Stimulated activated CD8-positive, alpha-beta memory T cell treated with anti-CD3 and anti-CD28 coated beads, Interleukin-2, amount 100 ng/mL, for 1 hour (primary cell): Measurements from ENCODE around the gene MAGOHB.
"Not testable (repeated sequence)": the region's sequence is repeated elsewhere in the genome, so short reads cannot be mapped to it uniquely, and the experiment has no call there.

Experiments used
- DNase-seq, 2 donors: peaks; one replicate each; pipeline ENCODE4 v3.0.0-alpha.2; 2020; ENCODE audit warnings: low read depth in 2 of 2

The MAGOHB gene

GRCh38 chr12:10612984-10613348 lies 443 bp downstream of the MAGOHB start:
- no peak for DNase-seq

- no peak for DNase-seq
Measured at GRCh38 chr12:10612110-10612509, 1.3 kb downstream of the MAGOHB start.

- DNase-seq, result not testable (repeated sequence)
Measured at GRCh38 chr12:10611258-10611657, 2.2 kb downstream of the MAGOHB start.

DNA sequence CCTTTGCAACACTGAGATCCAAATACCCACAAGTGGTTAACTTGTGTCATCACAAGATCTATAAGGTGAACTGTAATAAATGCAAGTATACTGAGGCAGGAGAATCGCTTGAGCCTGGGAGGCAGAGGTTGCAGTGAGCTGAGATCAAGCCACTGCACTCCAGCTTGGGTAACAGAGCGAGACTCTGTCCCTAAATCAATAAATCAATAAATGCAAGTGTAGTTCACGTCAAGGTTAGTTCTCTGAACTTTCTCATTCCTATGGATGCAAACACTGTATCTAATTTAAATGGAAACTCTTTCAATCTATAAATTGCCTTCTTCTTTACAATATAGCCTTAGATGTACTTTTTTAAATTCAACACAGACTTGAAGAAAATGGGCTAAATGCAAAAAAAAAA lies 3.2 kb downstream of the MAGOHB start:
- no peak for DNase-seq

DNA sequence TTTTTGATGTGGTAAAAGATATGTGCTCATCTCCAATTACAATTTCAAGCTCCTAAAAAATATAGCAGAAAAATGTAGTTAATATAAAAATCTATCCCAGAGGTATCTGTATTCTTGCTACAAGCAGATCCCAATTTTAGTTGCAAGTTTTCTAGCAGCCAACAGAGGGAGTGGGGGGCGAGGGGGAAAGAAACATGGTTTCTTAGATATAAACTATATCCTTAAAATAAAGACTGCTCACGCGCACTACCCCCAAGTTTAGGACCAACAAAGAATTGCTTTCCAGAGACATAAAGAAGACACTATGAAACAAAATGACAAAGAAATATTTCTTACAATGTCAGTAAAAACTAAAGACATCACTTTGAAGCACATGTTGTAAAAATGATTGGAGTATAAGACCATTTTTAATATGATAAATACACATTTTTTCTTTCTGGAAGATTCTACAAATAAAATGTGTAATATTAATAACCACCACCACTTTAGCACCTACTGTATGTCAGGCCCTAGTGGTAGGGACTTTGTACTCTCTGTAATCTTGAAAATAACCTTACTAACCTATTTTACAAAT lies 5.4 kb downstream of the MAGOHB start:
- no peak for DNase-seq

- no peak for DNase-seq
Measured at GRCh38 chr12:10601860-10602259, 11.5 kb downstream of the MAGOHB start.

DNA sequence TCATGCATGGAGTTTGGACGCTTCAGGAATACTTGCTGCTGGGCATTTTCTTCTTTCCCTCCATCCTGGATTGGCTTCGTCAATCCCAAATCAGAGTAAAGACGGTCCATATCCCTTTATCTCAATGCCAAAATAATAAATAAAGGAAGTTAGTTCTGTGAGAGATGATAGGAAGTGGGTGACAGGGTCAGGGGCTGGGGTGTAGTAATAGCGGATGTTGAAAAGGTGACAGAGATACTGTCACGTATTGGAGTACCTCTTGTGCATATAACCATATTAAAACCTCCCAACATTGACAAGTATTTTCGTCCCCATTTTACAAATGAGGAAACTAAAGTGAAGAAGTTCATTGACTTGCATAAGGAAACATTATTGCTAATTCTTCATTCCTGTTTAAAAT lies 12.4 kb downstream of the MAGOHB start:
- DNase-seq, result no peak

DNA sequence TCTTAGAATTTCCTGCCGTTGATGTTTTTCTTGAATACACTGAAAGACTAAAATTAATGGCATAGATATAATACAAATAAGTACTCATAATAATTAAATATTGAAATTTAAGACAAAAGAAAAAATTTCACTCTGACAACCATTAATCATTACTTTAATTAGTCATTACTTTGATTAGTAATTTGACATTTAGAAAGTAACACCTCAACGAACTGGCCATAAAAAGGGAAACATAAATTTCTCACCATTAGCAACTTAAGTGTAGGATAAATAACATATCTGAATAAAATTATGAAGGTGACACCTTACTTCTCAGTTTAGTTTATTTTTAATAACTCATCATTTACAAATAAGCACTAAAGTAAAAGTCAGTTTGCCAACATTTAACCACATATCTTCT lies 17.5 kb downstream of the MAGOHB start:
- DNase-seq, result no peak

DNA sequence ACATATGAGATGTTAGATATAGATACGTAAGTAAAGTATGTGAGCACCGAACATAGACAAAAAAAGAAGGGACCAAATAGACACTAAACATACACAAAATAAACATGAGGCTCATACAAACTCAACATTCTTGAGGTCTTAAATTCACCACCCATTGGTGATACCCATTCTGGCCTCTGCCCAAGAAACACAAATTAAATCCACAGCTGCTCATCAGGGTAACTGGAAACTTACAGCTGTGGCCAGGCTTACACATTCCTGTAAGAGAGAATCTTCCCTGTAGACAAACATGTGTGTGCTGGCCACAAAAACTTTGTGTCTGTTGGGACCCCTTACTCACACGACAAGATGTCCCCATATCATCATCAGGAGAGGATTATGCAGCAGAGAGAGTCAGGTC lies 22.4 kb downstream of the MAGOHB start:
- DNase-seq, result no peak

- no peak for DNase-seq
Measured at GRCh38 chr12:10584415-10584814, 29.0 kb downstream of the MAGOHB start.

- no peak for DNase-seq
Measured at GRCh38 chr12:10582704-10583103, 30.7 kb downstream of the MAGOHB start.

- not testable (repeated sequence) for DNase-seq
Measured at GRCh38 chr12:10582133-10582532, 31.3 kb downstream of the MAGOHB start.

DNA sequence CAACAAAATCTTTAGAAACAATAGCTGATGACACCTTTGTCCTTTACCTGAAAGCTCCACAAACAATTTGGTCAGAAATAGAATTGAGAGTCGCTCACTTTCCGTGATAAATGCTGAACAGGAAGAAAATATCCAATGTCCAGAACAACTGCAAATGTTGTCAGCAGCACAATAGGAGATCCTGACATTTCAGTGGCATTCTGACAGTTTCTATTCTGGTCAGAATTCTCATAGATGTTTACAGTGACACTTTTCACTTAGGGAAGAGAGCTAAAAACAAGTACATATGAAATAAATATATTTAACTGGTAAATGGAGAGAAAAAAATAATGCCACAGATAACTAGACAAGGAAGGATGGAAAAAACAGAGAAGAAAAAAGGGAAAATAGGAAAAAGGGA lies 39.1 kb downstream of the MAGOHB start:
- no peak for DNase-seq

- DNase-seq, result not testable (repeated sequence)
Measured at GRCh38 chr12:10572021-10572490, 41.4 kb downstream of the MAGOHB start.

DNA sequence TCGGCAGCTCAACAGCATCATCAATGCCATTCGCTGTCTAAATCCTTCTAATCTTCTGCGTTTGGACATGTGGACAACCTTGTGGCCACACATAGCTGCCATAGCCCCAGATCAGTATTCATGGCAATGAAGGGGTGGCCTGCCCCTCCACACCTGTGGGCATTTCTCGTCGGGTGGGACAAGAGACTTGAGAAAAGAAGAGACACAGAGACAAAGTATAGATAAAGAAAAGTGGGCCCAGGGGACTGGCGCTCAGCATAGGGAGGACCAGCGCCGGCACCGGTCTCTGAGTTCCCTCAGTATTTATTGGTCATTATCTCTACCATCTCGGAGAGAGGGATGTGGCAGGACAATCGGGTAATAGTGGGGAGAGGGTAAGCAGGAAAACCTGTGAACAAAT lies 42.3 kb downstream of the MAGOHB start:
- no peak for DNase-seq

- DNase-seq, result no peak
Measured at GRCh38 chr12:10567813-10568212, 45.6 kb downstream of the MAGOHB start.

DNA sequence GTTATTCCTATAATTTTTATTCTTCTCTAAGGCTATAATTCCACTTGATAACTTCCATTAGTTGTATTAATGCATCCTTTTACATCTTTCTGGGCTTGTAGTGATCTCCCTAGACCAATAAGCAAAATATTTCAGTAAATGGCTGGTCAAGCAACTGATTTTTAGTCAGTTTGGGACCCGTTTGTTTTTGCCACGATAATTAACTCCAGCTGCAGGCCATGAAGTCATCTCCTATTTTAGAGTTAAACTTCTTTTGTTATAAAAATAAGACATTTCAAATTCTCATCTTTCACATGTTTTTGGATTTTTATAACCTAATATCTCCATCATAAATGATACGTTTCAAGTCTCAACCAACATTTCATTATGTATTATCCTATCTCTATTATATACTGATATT lies 49.4 kb downstream of the MAGOHB start:
- no peak for DNase-seq

- DNase-seq, result no peak
Measured at GRCh38 chr12:10563002-10563401, 50.4 kb downstream of the MAGOHB start.

- no peak for DNase-seq
Measured at GRCh38 chr12:10562306-10562933, 51.0 kb downstream of the MAGOHB start.

GRCh38 chr12:10559244-10559643 lies 54.2 kb downstream of the MAGOHB start:
- peak in 1 of 2 donors; percentile 24 for DNase-seq

DNA sequence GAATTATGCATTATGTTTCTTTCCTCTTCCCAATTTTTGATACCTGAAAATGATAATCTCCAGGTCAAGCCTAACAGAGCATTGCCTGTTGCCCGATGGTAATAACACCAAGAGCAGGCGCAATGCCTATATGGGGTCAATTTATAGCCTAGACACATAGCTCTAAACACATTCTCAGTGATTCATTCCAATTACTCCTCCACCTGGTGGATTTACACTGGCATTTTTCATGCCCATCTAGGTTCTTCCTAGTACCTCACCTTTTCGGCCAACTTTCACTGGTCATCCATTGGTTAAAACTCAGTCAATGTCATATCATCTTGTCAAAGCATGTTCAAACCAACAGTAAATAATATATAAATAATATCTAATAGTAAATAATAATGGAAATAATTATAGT lies 54.6 kb downstream of the MAGOHB start:
- DNase-seq, result no peak

- no peak for DNase-seq
Measured at GRCh38 chr12:10558301-10558700, 55.1 kb downstream of the MAGOHB start.

GRCh38 chr12:10557766-10558165 lies 55.6 kb downstream of the MAGOHB start:
- DNase-seq, result no peak

- DNase-seq, result no peak
Measured at GRCh38 chr12:10557329-10557728, 56.1 kb downstream of the MAGOHB start.
